Chondrocyte (in vitro differentiated cells): ENCODE measurements around the gene DDX41. TPM values are rescaled to one million over a fixed set of nuclear protein-coding genes. Genes with fewer than 3 reads are reported as not detected.
"Not testable (repeated sequence)": the region's sequence is repeated elsewhere in the genome, so short reads cannot be mapped to it uniquely, and the experiment has no call there.

Source experiments
- DNase-seq: peaks from one replicate; pipeline ENCODE4 v3.0.0; 2021; ENCODE audit warnings: mixed read lengths, low spot score
- H3K27ac Mint-ChIP-seq: one replicate; pipeline ENCODE4 v1.8.0; 2021; ENCODE audit warnings: mild to moderate bottlenecking, moderate library complexity, mixed read lengths; ENCODE audit not compliant: unreplicated experiment
- H3K27me3 Mint-ChIP-seq: 2 replicates; pipeline ENCODE4 v1.8.0; 2021; ENCODE audit warnings: low read depth, mixed read lengths
- H3K36me3 Mint-ChIP-seq: 2 replicates; pipeline ENCODE4 v1.8.0; 2021; ENCODE audit warnings: low read depth, mixed read lengths
- H3K4me1 Mint-ChIP-seq: 2 replicates; pipeline ENCODE4 v1.8.0; 2021; ENCODE audit warnings: low read depth, mild to moderate bottlenecking, mixed read lengths
- H3K4me3 Mint-ChIP-seq: one replicate; pipeline ENCODE4 v1.8.0; 2021; ENCODE audit warnings: mild to moderate bottlenecking, moderate library complexity, mixed read lengths; ENCODE audit not compliant: unreplicated experiment
- H3K9me3 Mint-ChIP-seq: 2 replicates; pipeline ENCODE4 v1.8.0; 2021; ENCODE audit warnings: low read depth, mixed read lengths
- total RNA-seq: library from RNA; stranded (reverse); gene quantifications from 3 replicates; pipeline ENCODE4 v1.2.1, GENCODE V29; 2021
- TF ChIP-seq, protein P1 (sequence below): fragments of 200-600 bp; sonication (generic); IDR thresholded peaks from 2 replicates; pipeline ENCODE4 v1.5.0; 2021; ENCODE audit warnings: antibody characterized with exemption, mild to moderate bottlenecking, moderate library complexity

The DDX41 gene
- total RNA-seq, 1 donor from 2014 or later = 78.6 TPM

DNA sequence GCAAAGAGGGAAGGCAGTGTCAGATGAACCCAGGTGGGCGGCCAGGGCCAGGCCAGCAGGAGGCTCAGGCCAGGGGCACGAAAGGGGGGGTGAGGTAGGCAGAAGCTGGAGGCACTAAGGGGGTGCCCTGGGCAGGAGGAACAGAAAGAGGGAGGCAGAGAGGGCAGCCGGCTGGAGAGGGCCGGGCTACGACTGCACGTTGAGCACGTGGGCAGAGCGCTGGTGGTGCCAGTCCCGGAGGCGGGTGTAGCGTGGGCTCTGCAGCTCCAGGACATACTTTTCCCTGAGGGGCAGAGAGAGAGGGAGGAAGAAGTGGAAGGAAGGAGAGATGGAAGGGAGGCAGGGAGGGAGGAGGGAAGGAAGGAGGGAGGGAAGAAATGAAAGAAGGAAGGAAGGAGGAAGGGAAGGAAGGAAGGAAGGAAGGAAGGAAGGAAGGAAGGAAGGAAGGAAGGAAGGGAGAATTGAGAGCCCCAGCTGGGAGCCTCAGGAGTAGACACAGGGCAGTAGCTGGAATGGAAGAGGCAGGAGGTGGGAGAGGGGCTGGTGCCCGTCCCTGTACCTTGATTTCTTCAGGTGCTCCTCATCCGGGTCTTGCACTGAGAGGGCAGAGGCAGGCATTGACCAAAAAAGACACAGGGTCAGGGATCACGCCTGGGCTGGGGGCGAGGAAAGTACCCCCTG is 26.3 kb downstream of the DDX41 start:
- H3K4me3 Mint-ChIP-seq = peak overlapping the region; percentile 41
- TF ChIP-seq, protein P1, sequence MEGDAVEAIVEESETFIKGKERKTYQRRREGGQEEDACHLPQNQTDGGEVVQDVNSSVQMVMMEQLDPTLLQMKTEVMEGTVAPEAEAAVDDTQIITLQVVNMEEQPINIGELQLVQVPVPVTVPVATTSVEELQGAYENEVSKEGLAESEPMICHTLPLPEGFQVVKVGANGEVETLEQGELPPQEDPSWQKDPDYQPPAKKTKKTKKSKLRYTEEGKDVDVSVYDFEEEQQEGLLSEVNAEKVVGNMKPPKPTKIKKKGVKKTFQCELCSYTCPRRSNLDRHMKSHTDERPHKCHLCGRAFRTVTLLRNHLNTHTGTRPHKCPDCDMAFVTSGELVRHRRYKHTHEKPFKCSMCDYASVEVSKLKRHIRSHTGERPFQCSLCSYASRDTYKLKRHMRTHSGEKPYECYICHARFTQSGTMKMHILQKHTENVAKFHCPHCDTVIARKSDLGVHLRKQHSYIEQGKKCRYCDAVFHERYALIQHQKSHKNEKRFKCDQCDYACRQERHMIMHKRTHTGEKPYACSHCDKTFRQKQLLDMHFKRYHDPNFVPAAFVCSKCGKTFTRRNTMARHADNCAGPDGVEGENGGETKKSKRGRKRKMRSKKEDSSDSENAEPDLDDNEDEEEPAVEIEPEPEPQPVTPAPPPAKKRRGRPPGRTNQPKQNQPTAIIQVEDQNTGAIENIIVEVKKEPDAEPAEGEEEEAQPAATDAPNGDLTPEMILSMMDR = no peak
- H3K4me1 Mint-ChIP-seq = peaks cover 73% of the 10 kb centered on the region
- no peak for DNase-seq
- H3K27me3 Mint-ChIP-seq = no peaks in the 10 kb centered on the region
- peaks cover 43% of the 10 kb centered on the region for H3K36me3 Mint-ChIP-seq
- peak overlapping the region; percentile 83 for H3K27ac Mint-ChIP-seq
- no peaks in the 10 kb centered on the region for H3K9me3 Mint-ChIP-seq

- peak overlapping the region; percentile 77 for H3K27ac Mint-ChIP-seq
- peaks cover 54% of the 10 kb centered on the region for H3K36me3 Mint-ChIP-seq
- DNase-seq = no peak
- TF ChIP-seq, protein P1 = peak; percentile 40
- no peaks in the 10 kb centered on the region for H3K27me3 Mint-ChIP-seq
- H3K4me3 Mint-ChIP-seq = no peak overlapping the region
- H3K4me1 Mint-ChIP-seq = peaks cover 75% of the 10 kb centered on the region
- no peaks in the 10 kb centered on the region for H3K9me3 Mint-ChIP-seq
These were observed 27.5 kb downstream of the DDX41 start for GRCh38 chr5:177489119-177489716.

GRCh38 chr5:177487975-177488374 is 28.8 kb downstream of the DDX41 start:
- Mint-ChIP-seq H3K4me1 (peaks cover 74% of the 10 kb centered on the region), H3K27me3 (no peaks in the 10 kb centered on the region), H3K27ac (peak overlapping the region; percentile 41), H3K36me3 (peaks cover 60% of the 10 kb centered on the region), H3K4me3 (no peak overlapping the region), H3K9me3 (no peaks in the 10 kb centered on the region)
- DNase-seq = no peak
- TF ChIP-seq, protein P1 = peak; percentile 33

DNA sequence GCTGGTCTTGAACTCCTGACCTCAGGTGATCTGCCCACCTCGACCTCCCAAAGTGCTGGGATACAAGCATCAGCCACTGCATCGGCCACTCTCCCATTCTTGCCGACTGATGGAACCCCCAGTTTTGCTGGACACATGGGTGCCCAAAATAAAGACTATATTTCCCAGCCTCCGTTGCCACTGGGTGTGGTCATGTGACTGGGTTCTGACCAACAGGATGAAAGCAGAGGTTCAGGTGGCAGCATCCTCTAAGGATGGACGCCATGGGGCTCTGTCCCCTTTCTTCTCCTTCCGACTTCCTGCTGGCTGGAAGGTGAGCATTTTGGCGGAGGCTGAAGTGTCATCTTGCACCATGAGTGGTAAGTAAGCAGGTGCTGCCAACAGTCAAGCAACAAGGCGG is 29.6 kb downstream of the DDX41 start:
- peaks cover 74% of the 10 kb centered on the region for H3K4me1 Mint-ChIP-seq
- no peaks in the 10 kb centered on the region for H3K9me3 Mint-ChIP-seq
- H3K36me3 Mint-ChIP-seq = peaks cover 61% of the 10 kb centered on the region
- no peak for DNase-seq
- H3K4me3 Mint-ChIP-seq = no peak overlapping the region
- peak overlapping the region; percentile 83 for H3K27ac Mint-ChIP-seq
- no peaks in the 10 kb centered on the region for H3K27me3 Mint-ChIP-seq
- TF ChIP-seq, protein P1 = no peak

GRCh38 chr5:177486256-177486655 is 30.5 kb downstream of the DDX41 start:
- H3K4me3 Mint-ChIP-seq = no peak overlapping the region
- H3K36me3 Mint-ChIP-seq = peaks cover 59% of the 10 kb centered on the region

GRCh38 chr5:177485753-177486152 is 31.0 kb downstream of the DDX41 start:
- Mint-ChIP-seq H3K36me3 (peaks cover 57% of the 10 kb centered on the region), H3K27ac (peak overlapping the region; percentile 90), H3K4me1 (peaks cover 66% of the 10 kb centered on the region)
- H3K4me3 Mint-ChIP-seq, H3K27me3 Mint-ChIP-seq, H3K9me3 Mint-ChIP-seq, DNase-seq: not testable (repeated sequence)

More at GRCh38 chr5:177486256-177486655, 30.5 kb downstream of the DDX41 start:
- no peaks in the 10 kb centered on the region for H3K27me3 Mint-ChIP-seq
- peaks cover 71% of the 10 kb centered on the region for H3K4me1 Mint-ChIP-seq
- TF ChIP-seq, protein P1 = no peak
- no peak for DNase-seq
- H3K27ac Mint-ChIP-seq = peak overlapping the region; percentile 45
- H3K9me3 Mint-ChIP-seq = no peaks in the 10 kb centered on the region
